ENCODE measurements around the gene MAU2.

DNA sequence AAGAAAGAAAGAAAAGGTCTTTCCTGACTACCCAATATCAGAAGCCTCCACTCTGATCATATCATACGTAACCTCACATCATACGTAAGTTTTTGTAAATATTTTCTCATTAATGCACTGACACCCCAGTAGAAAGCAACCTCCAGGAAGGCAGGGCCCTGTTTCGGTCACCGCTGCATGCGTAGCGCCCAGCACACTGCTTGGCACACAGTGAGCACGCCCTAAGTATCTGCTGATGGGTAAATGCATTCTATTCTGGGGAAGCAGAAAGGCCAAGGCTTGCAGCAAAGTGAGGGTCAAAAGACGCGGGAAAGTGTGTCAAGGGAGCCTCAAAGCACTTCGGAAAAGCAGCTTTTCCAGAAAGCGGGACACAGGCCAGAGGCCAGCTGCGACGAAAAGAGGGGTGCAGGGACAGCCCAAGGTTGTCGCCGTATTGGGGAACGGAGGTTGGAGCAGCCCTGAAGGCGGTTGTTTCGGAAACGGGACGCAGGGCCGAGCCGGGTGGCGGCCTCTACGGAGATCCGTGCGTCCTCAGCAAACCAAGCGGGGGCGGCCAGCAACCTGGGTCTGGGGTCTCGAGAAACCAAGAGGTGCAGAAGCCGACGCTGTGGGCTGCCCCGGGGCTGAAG is 783 bp upstream of the MAU2 start:
- TF ChIP-seq, protein P1, sequence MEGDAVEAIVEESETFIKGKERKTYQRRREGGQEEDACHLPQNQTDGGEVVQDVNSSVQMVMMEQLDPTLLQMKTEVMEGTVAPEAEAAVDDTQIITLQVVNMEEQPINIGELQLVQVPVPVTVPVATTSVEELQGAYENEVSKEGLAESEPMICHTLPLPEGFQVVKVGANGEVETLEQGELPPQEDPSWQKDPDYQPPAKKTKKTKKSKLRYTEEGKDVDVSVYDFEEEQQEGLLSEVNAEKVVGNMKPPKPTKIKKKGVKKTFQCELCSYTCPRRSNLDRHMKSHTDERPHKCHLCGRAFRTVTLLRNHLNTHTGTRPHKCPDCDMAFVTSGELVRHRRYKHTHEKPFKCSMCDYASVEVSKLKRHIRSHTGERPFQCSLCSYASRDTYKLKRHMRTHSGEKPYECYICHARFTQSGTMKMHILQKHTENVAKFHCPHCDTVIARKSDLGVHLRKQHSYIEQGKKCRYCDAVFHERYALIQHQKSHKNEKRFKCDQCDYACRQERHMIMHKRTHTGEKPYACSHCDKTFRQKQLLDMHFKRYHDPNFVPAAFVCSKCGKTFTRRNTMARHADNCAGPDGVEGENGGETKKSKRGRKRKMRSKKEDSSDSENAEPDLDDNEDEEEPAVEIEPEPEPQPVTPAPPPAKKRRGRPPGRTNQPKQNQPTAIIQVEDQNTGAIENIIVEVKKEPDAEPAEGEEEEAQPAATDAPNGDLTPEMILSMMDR (IDR thresholded peaks at IDR 0.05) = no peak
- TF ChIP-seq POLR2A (IDR thresholded peaks at IDR 0.05) = no peak
- TF ChIP-seq POLR2AphosphoS5 (IDR thresholded peaks at IDR 0.05) = no peak
- no peak for TF ChIP-seq EP300 (IDR thresholded peaks at IDR 0.05)
